Measurements from ENCODE around the gene RAPGEF5.

RAPGEF5 gene

DNA sequence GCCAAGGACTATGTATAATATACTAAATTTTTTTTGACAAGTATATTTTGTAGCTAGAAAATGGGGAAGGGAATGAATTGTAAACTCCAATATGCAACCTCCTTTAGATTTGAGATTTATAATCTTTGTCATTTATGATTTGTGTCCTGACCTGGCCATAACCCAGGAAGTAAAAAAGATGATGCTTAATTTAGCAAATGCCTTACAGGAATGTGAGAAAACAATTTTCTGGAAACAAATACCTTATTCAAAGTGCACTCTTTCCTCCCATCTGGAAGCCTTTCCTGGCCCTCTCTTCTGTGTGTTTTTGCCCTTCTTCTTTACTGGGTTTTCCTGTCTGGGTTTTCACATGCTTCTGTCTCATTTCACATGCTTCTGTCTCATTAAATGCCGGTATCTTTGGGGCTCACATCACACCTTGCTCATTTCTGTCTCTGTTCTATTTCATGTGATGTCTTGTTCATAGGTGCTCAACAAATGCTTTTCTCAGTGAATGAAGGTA, 149.2 kb downstream of the RAPGEF5 start:
- Histone ChIP-seq H3K4me1 (ENCODE audit: control insufficient read depth, insufficient read depth, low read length, unreplicated experiment) (no peaks in the 10 kb centered on the region), H3K36me3 (ENCODE audit: insufficient read depth, low read length) (no peaks in the 10 kb centered on the region)

DNA sequence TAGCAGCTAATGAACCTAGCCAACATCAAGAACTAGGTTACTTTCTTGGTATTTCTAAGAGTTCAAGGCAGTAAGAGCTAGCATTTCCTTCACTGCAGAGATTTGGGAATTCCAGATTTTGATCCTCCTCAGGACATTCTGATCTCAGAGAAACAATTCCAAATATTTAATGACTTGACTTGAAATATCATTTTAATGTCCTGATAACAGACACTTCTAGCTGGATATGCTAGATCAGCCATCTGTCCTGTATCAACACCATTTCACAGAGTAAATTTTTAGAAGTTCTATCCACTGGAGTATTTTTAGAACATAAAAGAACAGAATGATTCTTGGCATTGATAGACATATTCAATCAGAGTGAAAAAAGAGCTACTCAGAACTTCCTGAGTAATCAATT, 151.3 kb downstream of the RAPGEF5 start:
- no peaks in the 10 kb centered on the region for H3K79me2 ChIP-seq (ENCODE audit: control insufficient read depth, insufficient read depth, low read length, unreplicated experiment)
- H3K27me3 ChIP-seq (ENCODE audit: insufficient read depth, low read length), result no peaks in the 10 kb centered on the region
- no peak overlapping the region for H3K4me3 ChIP-seq (ENCODE audit: low read depth, low read length)
- no peaks in the 10 kb centered on the region for H3K4me1 ChIP-seq (ENCODE audit: control insufficient read depth, insufficient read depth, low read length, unreplicated experiment)
- H2AFZ ChIP-seq (ENCODE audit: low read length, unreplicated experiment), result no peak overlapping the region
- H3K27ac ChIP-seq (ENCODE audit: low read depth, low read length), result no peak overlapping the region
- H3K36me3 ChIP-seq (ENCODE audit: insufficient read depth, low read length), result no peaks in the 10 kb centered on the region

More for the DNA sequence above, 149.2 kb downstream of the RAPGEF5 start:
- Histone ChIP-seq H3K27ac (ENCODE audit: low read depth, low read length) (no peak overlapping the region), H3K27me3 (ENCODE audit: insufficient read depth, low read length) (no peaks in the 10 kb centered on the region), H2AFZ (ENCODE audit: low read length, unreplicated experiment) (no peak overlapping the region), H3K4me3 (ENCODE audit: low read depth, low read length) (no peak overlapping the region), H3K79me2 (ENCODE audit: control insufficient read depth, insufficient read depth, low read length, unreplicated experiment) (no peaks in the 10 kb centered on the region)

DNA sequence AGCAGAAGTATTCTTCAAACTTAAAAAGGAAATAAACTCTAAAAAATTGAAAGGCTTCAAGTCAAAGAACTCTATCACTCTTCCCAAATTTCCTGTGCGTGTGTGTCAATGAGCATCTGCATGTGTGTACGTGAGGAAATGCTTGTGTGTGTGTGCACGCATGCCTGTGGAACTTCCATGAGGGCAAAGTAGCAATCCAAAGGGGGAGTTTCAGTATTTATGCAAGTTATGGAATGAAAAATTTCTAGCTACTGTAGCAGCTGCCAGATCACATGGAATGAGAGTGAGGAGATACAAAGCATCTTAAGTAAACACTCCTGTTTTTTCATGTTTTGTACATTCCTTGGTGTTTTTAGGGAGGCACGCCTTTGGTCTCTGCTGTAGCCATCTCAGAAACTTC, 152.6 kb downstream of the RAPGEF5 start:
- H3K27me3 ChIP-seq (ENCODE audit: insufficient read depth, low read length), result no peaks in the 10 kb centered on the region
- no peak overlapping the region for H3K27ac ChIP-seq (ENCODE audit: low read depth, low read length)
- H3K79me2 ChIP-seq (ENCODE audit: control insufficient read depth, insufficient read depth, low read length, unreplicated experiment), result no peaks in the 10 kb centered on the region
- H3K36me3 ChIP-seq (ENCODE audit: insufficient read depth, low read length), result no peaks in the 10 kb centered on the region
- no peaks in the 10 kb centered on the region for H3K4me1 ChIP-seq (ENCODE audit: control insufficient read depth, insufficient read depth, low read length, unreplicated experiment)
- H2AFZ ChIP-seq (ENCODE audit: low read length, unreplicated experiment), result no peak overlapping the region
- no peak overlapping the region for H3K4me3 ChIP-seq (ENCODE audit: low read depth, low read length)

DNA sequence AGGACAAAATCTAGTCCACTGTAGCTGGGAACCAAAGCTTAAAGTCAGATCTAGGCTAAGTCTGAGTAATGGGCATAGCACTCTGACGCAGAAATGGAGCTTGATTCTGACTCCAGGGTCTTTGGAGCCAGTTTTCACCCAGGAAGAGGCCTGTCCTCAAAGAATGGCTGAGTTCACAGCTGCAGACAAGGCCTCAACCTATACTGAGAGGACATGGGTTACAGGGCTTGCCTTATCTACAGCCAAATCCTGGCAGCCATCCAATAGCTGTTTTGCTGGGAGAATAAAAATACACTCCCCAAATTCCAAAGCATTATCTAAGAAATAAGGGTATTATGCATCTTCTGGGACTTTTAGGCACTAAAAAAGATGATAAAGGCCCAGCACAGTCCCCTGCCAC, 154.8 kb downstream of the RAPGEF5 start:
- H3K36me3 ChIP-seq (ENCODE audit: insufficient read depth, low read length), result no peaks in the 10 kb centered on the region
- H3K4me1 ChIP-seq (ENCODE audit: control insufficient read depth, insufficient read depth, low read length, unreplicated experiment), result no peaks in the 10 kb centered on the region
- H3K27ac ChIP-seq (ENCODE audit: low read depth, low read length), result no peak overlapping the region
- no peaks in the 10 kb centered on the region for H3K79me2 ChIP-seq (ENCODE audit: control insufficient read depth, insufficient read depth, low read length, unreplicated experiment)
- H3K27me3 ChIP-seq (ENCODE audit: insufficient read depth, low read length), result no peaks in the 10 kb centered on the region
- H2AFZ ChIP-seq (ENCODE audit: low read length, unreplicated experiment), result no peak overlapping the region
- no peak overlapping the region for H3K4me3 ChIP-seq (ENCODE audit: low read depth, low read length)

DNA sequence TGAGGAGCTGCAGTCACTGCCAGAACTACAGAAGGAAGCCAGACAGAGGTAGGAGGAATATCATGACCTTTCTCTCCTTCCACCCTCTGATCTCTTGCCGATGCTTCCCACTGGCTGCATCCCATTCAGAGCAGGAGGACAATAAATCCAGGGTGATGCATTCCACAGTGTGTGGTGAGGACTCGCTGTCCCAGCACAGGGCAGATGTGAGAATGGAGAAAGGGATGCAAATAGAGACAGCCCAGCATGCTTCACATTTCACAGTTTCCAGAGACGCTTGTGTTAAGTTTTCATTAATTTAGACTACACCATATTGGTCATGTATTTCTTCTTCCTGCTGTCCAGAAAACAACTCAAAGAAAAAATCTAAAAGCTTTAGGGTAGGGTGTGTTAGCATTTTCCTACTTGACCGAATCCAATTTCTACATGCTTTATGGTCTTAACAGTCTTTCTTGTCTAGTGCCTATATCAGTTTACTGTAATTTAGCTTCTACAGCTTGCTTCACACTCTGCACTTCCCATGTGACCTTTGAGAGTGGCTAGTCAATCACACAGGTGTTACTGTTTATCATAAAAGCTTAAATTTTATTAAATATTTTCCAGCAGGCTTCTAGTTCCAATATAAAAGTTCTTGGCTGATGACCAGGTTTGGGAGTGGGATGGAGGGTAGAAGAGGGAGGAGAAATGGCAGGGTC, 155.6 kb downstream of the RAPGEF5 start:
- Histone ChIP-seq H2AFZ (ENCODE audit: low read length, unreplicated experiment) (no peak overlapping the region), H3K79me2 (ENCODE audit: control insufficient read depth, insufficient read depth, low read length, unreplicated experiment) (no peaks in the 10 kb centered on the region), H3K4me1 (ENCODE audit: control insufficient read depth, insufficient read depth, low read length, unreplicated experiment) (no peaks in the 10 kb centered on the region), H3K4me3 (ENCODE audit: low read depth, low read length) (no peak overlapping the region), H3K36me3 (ENCODE audit: insufficient read depth, low read length) (no peaks in the 10 kb centered on the region), H3K27ac (ENCODE audit: low read depth, low read length) (no peak overlapping the region), H3K27me3 (ENCODE audit: insufficient read depth, low read length) (no peaks in the 10 kb centered on the region)

DNA sequence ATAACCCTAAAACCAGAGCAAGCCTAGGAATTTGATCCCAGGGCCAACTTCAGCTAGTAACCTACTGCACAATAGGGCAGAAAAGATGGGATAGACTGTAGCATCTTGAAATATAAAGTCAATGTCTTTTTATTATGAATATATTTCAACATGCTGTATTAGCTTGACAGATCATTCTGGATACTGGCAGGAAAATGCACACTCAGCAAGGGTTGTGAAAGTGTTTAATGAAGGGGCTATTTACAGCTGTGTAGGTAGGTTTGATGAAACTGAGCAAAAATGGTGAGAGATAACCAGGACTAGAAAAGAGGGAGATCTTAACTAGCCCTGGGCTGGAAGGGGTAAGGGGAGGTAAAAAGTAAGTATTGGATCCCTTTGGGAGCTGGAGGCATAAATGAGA, 156.2 kb downstream of the RAPGEF5 start:
- Histone ChIP-seq H3K36me3 (ENCODE audit: insufficient read depth, low read length) (no peaks in the 10 kb centered on the region), H3K4me1 (ENCODE audit: control insufficient read depth, insufficient read depth, low read length, unreplicated experiment) (no peaks in the 10 kb centered on the region), H2AFZ (ENCODE audit: low read length, unreplicated experiment) (no peak overlapping the region), H3K4me3 (ENCODE audit: low read depth, low read length) (no peak overlapping the region), H3K27me3 (ENCODE audit: insufficient read depth, low read length) (no peaks in the 10 kb centered on the region), H3K79me2 (ENCODE audit: control insufficient read depth, insufficient read depth, low read length, unreplicated experiment) (no peaks in the 10 kb centered on the region), H3K27ac (ENCODE audit: low read depth, low read length) (no peak overlapping the region)

DNA sequence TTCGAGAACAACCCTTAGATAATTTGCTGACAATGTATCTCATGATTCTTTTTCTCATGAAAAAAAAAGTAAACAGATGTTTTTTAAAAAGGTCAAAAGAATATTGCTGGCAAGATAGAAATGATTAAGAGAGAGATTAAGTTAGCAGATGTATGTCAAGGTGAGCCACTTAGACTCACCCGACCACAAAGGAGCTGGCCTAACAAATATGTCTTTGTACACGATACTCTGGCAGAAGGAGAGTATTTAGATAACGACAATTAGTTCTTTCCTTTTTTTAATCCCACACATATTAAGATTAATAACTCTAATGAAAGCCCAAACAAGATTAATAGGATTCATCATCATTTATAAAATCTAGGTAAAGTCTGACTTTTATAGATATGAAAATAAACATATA, 156.7 kb downstream of the RAPGEF5 start:
- H2AFZ ChIP-seq (ENCODE audit: low read length, unreplicated experiment), result no peak overlapping the region
- H3K27ac ChIP-seq (ENCODE audit: low read depth, low read length), result no peak overlapping the region
- no peaks in the 10 kb centered on the region for H3K36me3 ChIP-seq (ENCODE audit: insufficient read depth, low read length)
- no peaks in the 10 kb centered on the region for H3K4me1 ChIP-seq (ENCODE audit: control insufficient read depth, insufficient read depth, low read length, unreplicated experiment)
- H3K4me3 ChIP-seq (ENCODE audit: low read depth, low read length), result no peak overlapping the region
- no peaks in the 10 kb centered on the region for H3K27me3 ChIP-seq (ENCODE audit: insufficient read depth, low read length)
- H3K79me2 ChIP-seq (ENCODE audit: control insufficient read depth, insufficient read depth, low read length, unreplicated experiment), result no peaks in the 10 kb centered on the region

DNA sequence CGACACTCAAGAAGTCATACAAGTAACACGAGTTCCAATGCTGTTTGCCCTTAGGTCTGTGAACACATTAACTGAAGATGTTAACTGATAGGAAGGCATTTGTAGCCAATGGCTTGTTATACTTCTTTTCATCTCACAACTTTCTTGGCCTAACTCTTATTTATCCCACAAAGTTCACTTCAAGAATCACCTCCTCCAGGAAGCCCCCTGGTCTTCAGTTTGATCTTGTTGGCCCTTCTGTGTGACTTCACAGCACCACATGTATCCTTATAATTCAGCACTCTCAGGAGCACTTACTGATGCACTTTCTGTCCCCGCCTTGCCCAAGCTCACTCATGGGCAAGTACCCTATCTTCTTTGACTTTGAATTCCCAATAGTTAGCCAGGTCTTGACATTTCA, 159.6 kb downstream of the RAPGEF5 start:
- no peaks in the 10 kb centered on the region for H3K27me3 ChIP-seq (ENCODE audit: insufficient read depth, low read length)
- no peak overlapping the region for H2AFZ ChIP-seq (ENCODE audit: low read length, unreplicated experiment)
- H3K4me3 ChIP-seq (ENCODE audit: low read depth, low read length), result no peak overlapping the region
- no peaks in the 10 kb centered on the region for H3K4me1 ChIP-seq (ENCODE audit: control insufficient read depth, insufficient read depth, low read length, unreplicated experiment)
- H3K79me2 ChIP-seq (ENCODE audit: control insufficient read depth, insufficient read depth, low read length, unreplicated experiment), result no peaks in the 10 kb centered on the region
- H3K27ac ChIP-seq (ENCODE audit: low read depth, low read length), result no peak overlapping the region
- no peaks in the 10 kb centered on the region for H3K36me3 ChIP-seq (ENCODE audit: insufficient read depth, low read length)

DNA sequence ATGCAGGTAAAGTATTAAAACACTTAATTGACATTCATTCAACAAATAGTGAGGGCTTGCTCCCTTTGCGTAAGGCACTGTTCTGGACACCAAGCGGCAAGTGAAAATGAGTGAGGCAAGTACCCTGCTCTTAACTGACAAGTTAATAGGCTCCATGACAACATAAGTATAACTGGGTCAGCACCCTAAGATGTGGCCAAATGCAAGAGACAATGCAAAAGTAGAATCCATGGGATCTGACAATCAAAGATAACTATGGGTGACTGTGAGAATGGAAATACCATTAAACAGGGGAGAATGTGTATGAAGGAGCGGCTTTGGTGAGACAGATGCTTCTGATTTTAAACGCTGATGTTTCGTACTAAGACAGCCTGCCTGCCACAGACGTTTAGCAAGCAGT, 160.5 kb downstream of the RAPGEF5 start:
- H3K36me3 ChIP-seq (ENCODE audit: insufficient read depth, low read length), result no peaks in the 10 kb centered on the region
- no peaks in the 10 kb centered on the region for H3K27me3 ChIP-seq (ENCODE audit: insufficient read depth, low read length)
- H2AFZ ChIP-seq (ENCODE audit: low read length, unreplicated experiment), result no peak overlapping the region
- H3K4me1 ChIP-seq (ENCODE audit: control insufficient read depth, insufficient read depth, low read length, unreplicated experiment), result no peaks in the 10 kb centered on the region
- H3K79me2 ChIP-seq (ENCODE audit: control insufficient read depth, insufficient read depth, low read length, unreplicated experiment), result no peaks in the 10 kb centered on the region
- H3K27ac ChIP-seq (ENCODE audit: low read depth, low read length), result no peak overlapping the region
- no peak overlapping the region for H3K4me3 ChIP-seq (ENCODE audit: low read depth, low read length)

DNA sequence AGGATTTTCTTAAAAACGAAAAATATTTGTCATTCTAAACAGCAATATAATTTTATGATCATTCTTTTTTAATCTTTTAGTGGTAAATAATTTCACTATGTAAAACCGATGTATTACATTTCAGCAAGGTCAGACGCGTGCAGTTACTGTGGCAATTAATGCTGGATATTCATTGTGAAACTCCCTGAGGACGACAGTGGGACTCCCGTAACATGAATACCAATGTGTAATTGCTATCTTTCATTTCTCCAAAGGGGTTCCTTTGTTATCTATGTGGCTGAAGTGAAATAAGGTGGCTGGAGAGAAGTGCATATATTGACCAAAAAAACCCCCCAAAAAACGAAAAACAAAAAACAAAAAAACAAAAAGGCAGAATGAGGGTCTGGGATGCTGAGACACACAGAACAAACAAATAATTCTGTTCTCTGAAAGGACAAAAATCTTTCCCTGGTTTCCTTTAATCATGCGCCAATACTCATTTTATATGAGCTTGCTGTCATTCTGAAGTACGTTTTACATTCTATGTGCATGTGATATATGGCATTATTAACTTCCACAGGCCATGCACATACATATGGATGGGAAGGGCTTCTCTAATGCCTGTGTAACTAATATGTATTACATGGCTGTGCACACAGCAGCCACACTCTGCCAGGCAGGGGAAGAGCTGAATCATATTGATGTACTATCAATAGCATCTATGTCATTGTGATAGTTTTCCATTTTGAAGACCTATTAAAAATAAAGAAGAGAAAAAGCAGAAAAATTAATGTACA, 161.4 kb downstream of the RAPGEF5 start:
- H2AFZ ChIP-seq (ENCODE audit: low read length, unreplicated experiment), result no peak overlapping the region
- no peaks in the 10 kb centered on the region for H3K4me1 ChIP-seq (ENCODE audit: control insufficient read depth, insufficient read depth, low read length, unreplicated experiment)
- no peaks in the 10 kb centered on the region for H3K79me2 ChIP-seq (ENCODE audit: control insufficient read depth, insufficient read depth, low read length, unreplicated experiment)
- H3K36me3 ChIP-seq (ENCODE audit: insufficient read depth, low read length), result no peaks in the 10 kb centered on the region
- no peak overlapping the region for H3K27ac ChIP-seq (ENCODE audit: low read depth, low read length)
- H3K4me3 ChIP-seq (ENCODE audit: low read depth, low read length), result no peak overlapping the region
- H3K27me3 ChIP-seq (ENCODE audit: insufficient read depth, low read length), result no peaks in the 10 kb centered on the region

Measured in ACC112 (cell line).